Activated naive CD8-positive, alpha-beta T cell treated with anti-CD3 and anti-CD28 coated beads for 36 hours (primary cell): ENCODE results near the gene NTPCR. TPM values are rescaled to one million over a fixed set of nuclear protein-coding genes. Genes with fewer than 3 reads are reported as not detected.

Source experiments
- DNase-seq: peaks from one replicate; pipeline ENCODE4 v3.0.0; 2021
- H3K27ac Mint-ChIP-seq: one replicate; pipeline ENCODE4 v1.8.0; 2022; ENCODE audit warnings: mild to moderate bottlenecking, moderate library complexity, mixed read lengths
- H3K27me3 Mint-ChIP-seq: one replicate; pipeline ENCODE4 v1.8.0; 2022; ENCODE audit warnings: mild to moderate bottlenecking, mixed read lengths
- H3K36me3 Mint-ChIP-seq: one replicate; pipeline ENCODE4 v1.8.0; 2021; ENCODE audit warnings: mild to moderate bottlenecking, mixed read lengths
- H3K4me1 Mint-ChIP-seq: one replicate; pipeline ENCODE4 v1.8.0; 2021; ENCODE audit warnings: mixed read lengths
- H3K4me3 Mint-ChIP-seq: one replicate; pipeline ENCODE4 v1.8.0; 2022; ENCODE audit warnings: mild to moderate bottlenecking, moderate library complexity, mixed read lengths
- H3K9me3 Mint-ChIP-seq: one replicate; pipeline ENCODE4 v1.8.0; 2022; ENCODE audit warnings: mixed read lengths
- total RNA-seq, 2 experiments: library from RNA; stranded (reverse); gene quantifications; one replicate each; pipeline ENCODE4 v1.2.3, GENCODE V29; 2021

NTPCR gene
- total RNA-seq, 2 experiments from 2014 or later, result 32.4 to 32.9 TPM

GRCh38 chr1:232942413-232943294 lies 7.8 kb upstream of the NTPCR start:
- Mint-ChIP-seq H3K36me3 (peaks cover 8% of the 10 kb centered on the region), H3K9me3 (no peaks in the 10 kb centered on the region), H3K4me1 (peaks cover 22% of the 10 kb centered on the region), H3K4me3 (no peak overlapping the region), H3K27ac (peak overlapping the region; percentile 94), H3K27me3 (peaks cover 6% of the 10 kb centered on the region)
- DNase-seq, result no peak

DNA sequence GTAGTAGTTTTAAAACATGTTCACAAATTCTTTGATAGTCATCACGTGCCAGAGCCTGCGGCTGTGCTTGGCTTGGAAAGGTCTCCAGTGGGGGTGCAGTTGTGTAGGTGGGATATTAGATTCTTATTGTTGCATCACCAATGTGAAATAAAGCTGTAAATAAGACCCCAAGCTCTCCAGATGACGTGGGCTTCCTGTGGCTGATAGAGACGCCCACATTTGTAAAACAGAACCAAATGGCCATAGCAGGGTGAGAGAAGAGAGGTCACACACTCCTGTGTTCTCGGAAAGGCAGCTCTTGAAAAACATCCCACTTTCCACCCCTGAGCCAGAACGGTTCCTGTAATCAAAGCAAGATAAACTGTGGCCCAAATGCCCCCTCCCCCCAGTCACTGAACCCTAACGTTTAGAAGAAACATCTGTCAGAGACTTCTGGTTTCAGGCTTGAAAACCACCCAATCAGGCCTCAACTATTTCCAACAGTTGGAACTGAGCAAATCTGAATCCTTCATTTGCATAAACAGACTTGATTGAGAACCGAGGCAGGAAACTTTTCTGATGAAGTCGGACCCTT lies 6.6 kb upstream of the NTPCR start:
- Mint-ChIP-seq H3K36me3 (peaks cover 8% of the 10 kb centered on the region), H3K27me3 (peaks cover 4% of the 10 kb centered on the region), H3K4me1 (peaks cover 22% of the 10 kb centered on the region), H3K9me3 (no peaks in the 10 kb centered on the region), H3K4me3 (no peak overlapping the region), H3K27ac (peak overlapping the region; percentile 94)
- peak; percentile 54 for DNase-seq

DNA sequence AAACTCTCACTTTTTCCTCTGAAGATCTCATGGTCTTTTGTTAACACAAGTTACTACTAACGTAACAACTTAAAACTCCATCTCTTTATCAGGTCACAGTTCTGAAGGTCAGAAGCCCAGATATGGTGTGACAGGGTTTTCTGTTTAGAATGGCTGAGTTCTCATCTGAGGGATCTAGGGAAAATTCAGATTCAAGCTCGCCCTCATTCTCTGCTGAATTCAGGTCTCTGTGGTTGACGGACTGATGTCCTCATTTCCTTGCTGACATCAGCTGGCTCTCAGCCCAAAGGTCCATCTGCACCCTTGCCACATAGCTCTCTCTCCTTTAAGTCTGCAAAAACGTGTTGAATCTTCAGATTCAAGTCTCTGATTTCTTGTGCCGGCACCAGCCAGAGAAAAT lies 6.1 kb upstream of the NTPCR start:
- H3K4me1 Mint-ChIP-seq, result peaks cover 25% of the 10 kb centered on the region
- H3K27ac Mint-ChIP-seq, result peak overlapping the region; percentile 94
- H3K36me3 Mint-ChIP-seq, result peaks cover 8% of the 10 kb centered on the region
- no peak overlapping the region for H3K4me3 Mint-ChIP-seq
- no peaks in the 10 kb centered on the region for H3K9me3 Mint-ChIP-seq
- no peak for DNase-seq
- H3K27me3 Mint-ChIP-seq, result no peaks in the 10 kb centered on the region

- Mint-ChIP-seq H3K4me3 (peak overlapping the region; percentile 96), H3K27ac (peak overlapping the region; percentile 94), H3K4me1 (peaks cover 37% of the 10 kb centered on the region), H3K27me3 (no peaks in the 10 kb centered on the region), H3K9me3 (no peaks in the 10 kb centered on the region), H3K36me3 (peaks cover 7% of the 10 kb centered on the region)
- no peak for DNase-seq
These were observed 695 bp upstream of the NTPCR start for GRCh38 chr1:232949636-232950196.

GRCh38 chr1:232951180-232951579 lies 769 bp downstream of the NTPCR start:
- H3K27me3 Mint-ChIP-seq, result no peaks in the 10 kb centered on the region
- no peaks in the 10 kb centered on the region for H3K9me3 Mint-ChIP-seq
- peaks cover 10% of the 10 kb centered on the region for H3K36me3 Mint-ChIP-seq
- peak overlapping the region; percentile 94 for H3K27ac Mint-ChIP-seq
- DNase-seq, result peak; percentile 14
- H3K4me3 Mint-ChIP-seq, result peak overlapping the region; percentile 96
- H3K4me1 Mint-ChIP-seq, result peaks cover 35% of the 10 kb centered on the region

DNA sequence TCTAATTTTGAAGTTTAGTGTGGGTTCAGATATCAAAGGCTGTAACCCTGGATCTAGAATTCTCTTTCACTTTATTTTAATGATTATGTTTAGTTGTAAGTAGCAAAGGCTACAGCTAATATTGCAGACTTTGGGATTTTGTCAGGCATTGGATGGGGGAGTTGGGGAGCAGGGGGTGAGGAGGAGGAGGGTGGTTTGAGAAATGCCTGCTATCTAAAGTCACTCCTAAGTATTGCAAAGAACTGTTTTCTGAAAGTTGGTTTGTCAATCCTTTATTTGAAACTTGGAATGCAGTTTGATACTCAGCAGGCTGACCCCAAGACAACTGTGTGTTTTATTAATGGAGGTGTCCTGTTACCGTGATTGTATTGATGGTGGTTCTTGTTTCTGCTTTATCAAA lies 1.2 kb downstream of the NTPCR start:
- Mint-ChIP-seq H3K27me3 (no peaks in the 10 kb centered on the region), H3K9me3 (no peaks in the 10 kb centered on the region), H3K4me1 (peaks cover 35% of the 10 kb centered on the region), H3K27ac (no peak overlapping the region), H3K4me3 (peak overlapping the region; percentile 96), H3K36me3 (peaks cover 12% of the 10 kb centered on the region)
- no peak for DNase-seq

GRCh38 chr1:232952514-232953499 lies 2.4 kb downstream of the NTPCR start:
- Mint-ChIP-seq H3K4me1 (peaks cover 35% of the 10 kb centered on the region), H3K4me3 (peak overlapping the region; percentile 46), H3K27me3 (no peaks in the 10 kb centered on the region), H3K36me3 (peaks cover 24% of the 10 kb centered on the region), H3K9me3 (peaks cover 2% of the 10 kb centered on the region), H3K27ac (no peak overlapping the region)
- DNase-seq, result no peak

GRCh38 chr1:232954594-232955365 lies 4.4 kb downstream of the NTPCR start:
- Mint-ChIP-seq H3K36me3 (peaks cover 42% of the 10 kb centered on the region), H3K27me3 (no peaks in the 10 kb centered on the region)

DNA sequence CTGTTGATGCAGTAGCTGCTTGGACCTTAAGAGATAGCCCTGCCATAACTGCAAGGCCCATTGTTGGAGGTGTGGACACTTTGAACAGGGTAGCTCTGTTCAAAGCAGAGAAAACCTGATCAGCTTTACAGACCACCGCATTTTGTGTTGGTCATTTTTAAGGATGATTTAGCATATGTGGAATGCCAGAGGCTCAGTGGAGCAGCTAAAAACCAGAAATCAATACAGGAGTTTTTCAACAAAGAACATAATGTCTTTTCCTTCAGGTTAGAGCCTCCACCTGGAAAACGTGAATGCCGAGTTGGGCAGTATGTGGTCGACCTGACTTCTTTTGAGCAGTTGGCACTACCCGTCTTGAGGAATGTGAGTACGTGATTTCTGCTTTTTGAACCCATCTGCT lies 5.7 kb downstream of the NTPCR start:
- H3K36me3 Mint-ChIP-seq, result peaks cover 47% of the 10 kb centered on the region
- no peaks in the 10 kb centered on the region for H3K27me3 Mint-ChIP-seq
- DNase-seq, result no peak
- peaks cover 22% of the 10 kb centered on the region for H3K4me1 Mint-ChIP-seq
- no peak overlapping the region for H3K4me3 Mint-ChIP-seq
- no peak overlapping the region for H3K27ac Mint-ChIP-seq
- H3K9me3 Mint-ChIP-seq, result peaks cover 6% of the 10 kb centered on the region

More at GRCh38 chr1:232954594-232955365, 4.4 kb downstream of the NTPCR start:
- DNase-seq, result no peak
- Mint-ChIP-seq H3K27ac (no peak overlapping the region), H3K4me3 (no peak overlapping the region), H3K4me1 (peaks cover 28% of the 10 kb centered on the region), H3K9me3 (peaks cover 6% of the 10 kb centered on the region)

GRCh38 chr1:232958067-232958466 lies 7.7 kb downstream of the NTPCR start:
- no peak overlapping the region for H3K27ac Mint-ChIP-seq
- peaks cover 47% of the 10 kb centered on the region for H3K36me3 Mint-ChIP-seq
- H3K9me3 Mint-ChIP-seq, result peaks cover 6% of the 10 kb centered on the region
- no peak overlapping the region for H3K4me3 Mint-ChIP-seq
- DNase-seq, result no peak
- peaks cover 13% of the 10 kb centered on the region for H3K4me1 Mint-ChIP-seq
- H3K27me3 Mint-ChIP-seq, result no peaks in the 10 kb centered on the region

DNA sequence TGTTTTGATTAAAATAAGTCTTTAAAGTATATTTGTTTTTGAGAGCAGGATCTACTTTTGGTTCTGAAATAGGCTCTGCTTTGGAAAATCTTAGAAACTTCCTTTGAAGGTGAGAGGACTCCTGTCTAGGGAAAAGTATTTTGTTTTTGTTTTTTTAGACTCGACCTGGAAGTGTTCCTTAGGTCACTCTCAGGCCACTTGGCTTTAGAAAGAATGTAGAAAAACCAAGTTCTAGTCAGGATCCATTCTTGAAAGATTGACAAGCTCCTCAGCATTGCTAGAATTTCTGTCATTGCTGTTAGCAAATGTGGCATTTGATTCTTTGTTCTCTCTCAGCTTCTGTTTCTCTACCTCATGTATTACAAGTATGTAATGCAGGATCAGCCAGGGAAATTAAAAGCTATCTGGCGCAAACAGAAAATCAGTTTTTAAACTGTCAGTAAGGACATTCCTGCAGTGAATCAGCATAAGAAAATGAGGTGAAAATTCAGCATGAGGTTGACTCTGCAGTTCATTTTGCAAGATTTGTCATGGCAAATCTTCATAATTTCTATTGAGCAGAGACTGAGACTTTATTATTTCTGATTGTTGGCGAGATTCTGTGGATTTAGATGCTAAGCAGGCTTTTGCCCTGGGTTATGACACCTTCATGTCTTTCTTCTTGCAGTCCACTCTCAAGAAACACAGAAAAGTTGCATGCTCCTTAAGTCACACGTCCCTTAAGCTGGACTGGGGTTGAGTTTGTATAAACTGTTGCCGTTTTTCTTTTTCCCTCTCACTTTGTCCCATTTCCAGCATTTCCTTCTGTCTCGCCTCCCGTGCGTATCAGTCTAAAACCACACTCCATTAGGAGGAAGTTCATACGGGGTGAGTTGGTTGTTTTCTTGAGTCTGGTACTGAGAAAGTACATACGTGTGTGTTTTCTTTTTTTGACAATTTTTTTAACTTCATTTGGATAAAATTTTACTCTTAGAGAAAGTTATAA lies 12.6 kb downstream of the NTPCR start:
- Mint-ChIP-seq H3K36me3 (peaks cover 32% of the 10 kb centered on the region), H3K9me3 (peaks cover 4% of the 10 kb centered on the region), H3K4me3 (no peak overlapping the region), H3K27me3 (no peaks in the 10 kb centered on the region), H3K27ac (no peak overlapping the region), H3K4me1 (peaks cover 28% of the 10 kb centered on the region)
- no peak for DNase-seq

- no peak overlapping the region for H3K27ac Mint-ChIP-seq
- DNase-seq, result no peak
These were observed 14.2 kb downstream of the NTPCR start for GRCh38 chr1:232964601-232965000.

More at GRCh38 chr1:232964601-232965000, 14.2 kb downstream of the NTPCR start:
- H3K9me3 Mint-ChIP-seq, result no peaks in the 10 kb centered on the region
- H3K4me3 Mint-ChIP-seq, result no peak overlapping the region
- peaks cover 36% of the 10 kb centered on the region for H3K4me1 Mint-ChIP-seq
- no peaks in the 10 kb centered on the region for H3K27me3 Mint-ChIP-seq
- H3K36me3 Mint-ChIP-seq, result peaks cover 32% of the 10 kb centered on the region
